HG02970 (cell line): ENCODE results near the gene PDLIM7.

Experiments
- ATAC-seq: cut with Tn5 transposase; IDR thresholded peaks from one replicate; pipeline ENCODE4 v1.9.1; 2021; ENCODE audit warnings: mild to moderate bottlenecking, moderate library complexity, moderate number of reproducible peaks; ENCODE audit not compliant: unreplicated experiment, low FRiP score

Gene PDLIM7

DNA sequence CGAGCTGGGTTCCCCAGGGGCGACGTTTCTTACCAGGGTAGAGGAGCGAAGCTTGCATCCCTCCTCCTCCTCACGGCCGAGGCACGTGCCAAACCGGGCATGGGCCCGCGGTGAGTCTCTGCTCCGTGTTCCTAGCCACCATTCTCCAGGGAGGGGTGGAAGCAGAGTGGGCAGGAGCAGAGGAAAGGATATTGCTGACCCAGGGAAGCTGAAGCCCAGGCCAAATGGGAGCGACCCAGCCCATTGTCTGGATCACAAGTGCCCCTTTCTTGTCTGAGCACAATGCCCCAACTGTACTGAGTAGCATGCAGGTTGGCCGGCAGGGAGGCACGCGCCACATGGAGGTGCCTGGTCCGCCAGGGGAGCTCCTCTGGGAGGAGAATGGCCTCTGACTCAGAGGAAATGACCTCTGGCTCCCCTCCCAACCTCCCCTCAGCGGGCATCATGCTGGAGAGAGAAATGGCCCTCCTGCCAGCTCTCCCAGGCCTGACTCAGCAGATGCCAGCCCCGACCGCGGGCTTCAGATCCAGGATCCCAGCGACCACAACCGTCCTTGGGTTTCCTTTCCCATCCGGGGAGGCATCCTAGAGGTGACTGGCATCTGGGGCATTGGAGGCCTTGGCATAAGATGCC, 49.7 kb downstream of the PDLIM7 start:
- no peak for ATAC-seq

DNA sequence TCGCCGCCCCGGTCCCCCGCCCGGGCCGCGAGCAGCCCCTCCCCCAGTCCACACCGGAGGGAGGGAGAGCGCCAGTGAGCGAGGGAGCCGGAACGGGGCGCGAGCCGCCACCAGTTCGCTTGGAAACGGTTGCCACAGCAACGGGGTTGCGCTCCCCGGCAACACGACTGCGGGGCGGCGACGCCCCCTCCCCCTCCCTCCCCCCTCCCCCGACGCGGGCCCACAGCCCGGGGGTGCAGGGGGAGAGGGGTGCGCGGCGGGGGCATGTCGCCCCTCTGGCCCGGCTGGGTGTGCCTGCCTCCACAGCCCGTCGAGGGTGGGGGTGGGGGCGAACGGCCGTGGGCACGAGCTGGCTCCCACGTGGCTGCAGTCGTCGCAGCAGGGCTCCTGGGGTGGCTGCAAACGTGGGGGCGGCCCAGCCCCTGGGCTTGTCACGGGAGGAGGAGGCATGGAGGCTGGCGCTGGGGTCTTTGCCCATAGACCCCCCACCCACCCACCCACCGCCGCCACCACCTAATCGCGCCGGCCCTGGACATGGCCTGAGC, 50.3 kb downstream of the PDLIM7 start:
- peak; percentile 36 for ATAC-seq

DNA sequence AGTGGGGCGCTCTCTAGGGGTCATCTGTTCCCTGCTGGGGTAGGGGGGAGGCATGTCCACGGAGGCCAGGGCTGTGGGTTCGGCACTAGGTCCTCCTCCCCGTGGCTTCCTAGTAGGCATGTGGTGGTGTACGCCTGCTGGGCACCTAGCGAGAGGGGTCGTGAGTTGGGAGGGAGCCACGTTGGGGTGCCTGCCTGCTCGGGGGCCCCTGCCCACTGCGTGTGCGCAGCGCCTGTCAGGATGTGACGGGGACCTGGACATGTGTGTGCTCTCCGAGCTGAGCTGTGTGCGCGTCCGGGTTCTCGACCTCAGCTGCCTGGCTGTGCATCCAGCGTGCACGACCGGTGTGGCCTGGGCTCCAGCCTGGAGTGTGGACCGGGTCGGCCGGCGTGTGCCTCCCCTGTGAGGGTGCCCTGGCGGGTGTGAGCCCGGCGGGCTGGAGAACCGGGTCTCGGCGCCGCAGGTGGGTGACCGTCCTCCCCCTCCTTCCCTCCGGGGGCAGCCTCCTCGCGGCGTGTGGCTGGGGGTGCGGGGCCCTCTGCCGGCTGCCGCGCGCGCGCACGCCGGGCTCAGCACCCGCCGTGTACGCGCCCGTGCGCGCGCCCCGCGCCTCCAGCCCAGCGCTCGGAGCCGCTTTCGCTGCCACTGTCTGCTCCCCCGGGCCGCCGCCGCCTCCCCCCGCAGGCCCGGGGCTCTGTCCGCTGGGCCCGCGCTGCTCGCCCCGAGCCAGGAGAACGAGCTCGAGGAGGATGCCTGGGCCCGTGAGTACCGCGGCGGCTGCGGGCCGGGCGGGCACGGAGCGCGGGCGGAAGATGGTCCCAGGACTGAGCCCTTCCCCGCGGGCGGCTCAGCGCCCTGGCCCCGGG, 51.0 kb downstream of the PDLIM7 start, which contains the start of gene PRR7:
PRR7 (plus strand) TSS at position 615 of the 866 bp plus-strand sequence. CDS start 8,254 bp downstream, outside the sequence.
- ATAC-seq: peak; percentile 42

DNA sequence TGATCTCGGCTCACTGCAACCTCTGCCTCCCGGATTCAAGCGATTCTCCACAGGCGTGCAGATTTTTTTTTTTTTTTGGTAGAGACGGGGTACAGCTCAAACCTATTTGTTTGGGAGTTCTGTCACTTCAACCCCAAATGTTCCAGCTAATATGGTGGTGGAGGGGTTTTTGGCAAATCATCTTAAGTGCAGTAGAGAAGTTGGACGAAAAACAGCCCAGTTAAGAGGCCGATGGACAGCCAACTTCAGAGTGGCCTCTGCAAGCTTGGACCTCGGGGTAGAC, 51.5 kb downstream of the PDLIM7 start:
- ATAC-seq: no peak

DNA sequence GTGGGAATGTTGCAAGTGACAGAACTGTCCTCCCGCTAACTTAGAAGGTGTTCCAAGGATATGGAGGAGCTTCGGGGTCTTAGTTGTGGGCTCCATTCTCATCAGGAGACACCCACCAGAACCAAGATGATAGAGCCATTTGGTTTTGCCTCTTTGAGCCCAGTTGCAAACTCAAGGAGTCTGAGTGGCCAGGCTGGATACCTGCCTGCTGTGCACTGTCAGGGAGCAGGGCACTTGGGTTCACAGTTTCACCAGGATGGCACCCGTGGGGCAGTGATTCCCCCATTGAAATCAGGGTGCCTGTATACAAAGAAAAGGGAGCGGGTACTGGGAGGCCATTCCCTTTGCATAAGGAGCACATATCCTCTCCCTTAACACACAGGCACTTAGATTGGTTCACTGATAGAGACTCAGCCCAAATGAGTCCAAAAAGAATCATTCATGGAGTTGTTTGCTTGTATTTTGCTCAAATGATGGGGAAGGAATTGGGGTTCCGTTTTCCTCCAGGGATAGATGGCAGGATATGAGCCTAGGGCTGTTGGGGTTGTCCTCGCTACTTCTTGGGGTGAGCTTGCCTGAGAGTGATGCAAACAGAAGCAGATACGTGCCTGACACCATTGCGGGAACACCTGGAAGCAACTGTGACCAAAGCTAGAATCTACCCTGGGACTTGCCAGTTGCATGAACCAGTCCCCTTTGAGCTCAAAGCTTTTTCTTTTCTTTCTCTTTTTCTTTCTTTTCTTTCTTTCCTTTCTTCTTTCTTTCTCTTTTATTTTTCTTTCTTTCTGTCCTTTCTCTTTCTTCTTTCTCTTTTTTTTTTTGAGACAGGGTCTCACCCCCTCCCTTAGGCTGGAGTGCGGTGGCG, 52.1 kb downstream of the PDLIM7 start:
- no peak for ATAC-seq

DNA sequence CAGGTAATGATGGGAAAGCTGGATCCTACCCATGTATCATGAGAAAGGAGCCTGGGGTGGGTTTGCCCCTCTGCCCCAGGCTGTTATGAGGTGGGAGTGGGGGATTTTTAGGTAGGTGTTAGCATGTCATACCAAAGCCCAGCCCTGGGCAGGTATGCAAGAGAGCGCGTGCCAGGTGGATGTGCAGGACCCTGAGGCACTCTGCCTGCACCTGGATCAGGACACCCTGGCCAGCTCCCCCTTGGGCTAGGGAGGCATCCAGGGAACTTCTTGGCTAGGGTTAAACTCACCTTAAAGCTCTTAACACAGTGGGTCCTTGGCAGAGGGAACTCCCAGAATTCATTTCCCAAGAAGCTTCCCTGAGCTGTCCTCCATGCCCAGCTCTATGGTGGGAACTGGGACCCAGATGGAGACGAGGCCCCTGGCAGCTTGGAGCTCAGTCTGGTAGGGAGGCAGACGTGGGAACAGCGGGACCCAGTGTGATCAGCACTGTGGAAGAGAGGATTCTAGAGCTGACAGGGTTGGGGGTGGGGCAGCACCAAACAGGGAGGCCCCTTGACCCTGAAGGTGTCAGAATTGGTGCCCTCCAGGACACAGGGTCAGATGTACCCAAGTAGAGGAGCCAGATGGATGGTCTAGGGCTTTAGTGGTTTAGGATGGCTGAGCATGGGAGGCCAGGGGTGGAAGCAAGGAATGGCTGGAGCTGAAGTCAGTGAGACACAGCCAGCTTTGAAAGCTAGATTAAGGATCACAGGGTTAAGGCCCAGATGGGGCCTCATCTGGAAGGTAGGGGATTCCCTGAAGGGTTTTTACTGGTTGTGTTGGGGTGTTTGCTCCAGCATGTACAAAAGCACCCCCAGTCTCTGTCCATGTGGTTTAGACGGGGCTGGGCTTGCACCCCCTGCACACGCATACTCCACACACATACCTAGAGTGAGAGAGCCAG, 53.0 kb downstream of the PDLIM7 start:
- ATAC-seq: no peak

DNA sequence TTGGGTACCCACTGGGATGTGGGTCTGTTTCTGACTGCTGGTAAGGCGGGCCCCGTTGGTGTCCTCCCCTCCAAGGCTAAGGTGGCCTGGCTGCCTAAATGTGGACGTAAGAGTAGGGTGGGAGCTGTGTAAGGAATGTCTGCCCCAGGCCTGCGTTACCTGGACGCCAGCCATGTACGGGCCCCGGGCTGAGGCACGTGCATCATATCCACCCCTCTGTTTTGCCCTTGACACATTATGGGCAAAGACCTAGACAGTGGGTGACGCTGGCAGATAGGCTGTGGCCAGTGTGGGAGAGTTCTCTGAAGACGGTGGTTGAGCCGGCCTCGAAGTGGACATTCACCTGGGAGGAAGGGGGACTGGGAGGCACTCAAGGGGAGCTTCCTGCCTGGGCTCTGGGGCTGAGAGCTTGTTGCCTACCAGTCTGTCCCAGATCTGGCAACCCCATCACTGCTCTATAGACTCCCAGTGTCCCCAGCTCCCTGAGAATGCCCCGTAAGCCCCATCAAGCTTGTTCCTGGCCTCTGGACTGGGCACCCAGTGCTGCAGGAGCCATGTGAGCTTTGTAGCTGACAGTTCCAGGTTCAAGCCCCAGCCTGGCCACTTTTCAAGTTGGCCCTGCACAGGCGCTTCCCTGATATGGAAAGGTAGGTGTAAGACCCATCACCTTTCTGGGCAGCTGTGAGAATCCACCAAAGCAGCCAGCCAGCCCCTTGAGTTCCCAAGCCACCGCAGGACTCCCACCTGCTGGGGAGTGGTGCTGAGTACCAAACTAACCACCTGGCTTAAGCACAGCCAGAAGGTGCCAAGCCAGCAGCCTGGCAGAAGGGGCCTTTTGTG, 54.0 kb downstream of the PDLIM7 start:
- no peak for ATAC-seq

DNA sequence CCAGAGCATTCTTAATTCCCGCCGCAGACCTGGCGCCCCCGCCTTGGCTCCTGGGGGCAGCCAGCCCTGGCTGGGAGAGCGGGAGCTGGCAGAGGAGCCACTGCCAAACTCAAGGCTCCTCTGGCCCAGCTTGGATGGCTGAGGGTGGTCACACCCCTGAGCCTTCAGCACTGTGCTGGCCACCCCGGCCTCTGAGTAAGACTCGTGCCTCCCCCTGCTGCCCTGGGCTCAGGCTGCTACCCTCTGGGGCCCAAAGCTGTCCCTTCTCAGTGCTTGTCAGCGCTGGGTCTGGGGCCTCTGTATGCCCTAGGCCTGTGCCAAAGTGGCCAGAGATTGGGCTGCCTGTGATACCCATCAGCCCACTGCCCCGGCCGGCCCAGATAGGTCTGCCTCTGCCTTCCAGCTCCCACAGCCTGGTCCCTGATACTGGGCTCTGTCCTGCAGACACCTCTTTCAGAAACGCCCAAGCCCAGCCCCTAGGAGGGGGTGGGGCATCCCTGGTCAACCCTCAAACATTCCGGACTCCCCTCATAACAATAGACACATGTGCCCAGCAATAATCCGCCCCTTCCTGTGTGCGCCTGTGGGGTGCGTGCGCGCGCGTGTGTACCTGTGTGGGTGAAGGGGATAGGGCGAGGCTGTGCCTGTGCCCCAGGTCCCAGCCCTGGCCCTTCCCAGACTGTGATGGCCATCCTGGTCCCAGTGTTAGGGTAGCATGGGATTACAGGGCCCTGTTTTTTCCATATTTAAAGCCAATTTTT, 55.2 kb downstream of the PDLIM7 start:
- ATAC-seq: no peak

DNA sequence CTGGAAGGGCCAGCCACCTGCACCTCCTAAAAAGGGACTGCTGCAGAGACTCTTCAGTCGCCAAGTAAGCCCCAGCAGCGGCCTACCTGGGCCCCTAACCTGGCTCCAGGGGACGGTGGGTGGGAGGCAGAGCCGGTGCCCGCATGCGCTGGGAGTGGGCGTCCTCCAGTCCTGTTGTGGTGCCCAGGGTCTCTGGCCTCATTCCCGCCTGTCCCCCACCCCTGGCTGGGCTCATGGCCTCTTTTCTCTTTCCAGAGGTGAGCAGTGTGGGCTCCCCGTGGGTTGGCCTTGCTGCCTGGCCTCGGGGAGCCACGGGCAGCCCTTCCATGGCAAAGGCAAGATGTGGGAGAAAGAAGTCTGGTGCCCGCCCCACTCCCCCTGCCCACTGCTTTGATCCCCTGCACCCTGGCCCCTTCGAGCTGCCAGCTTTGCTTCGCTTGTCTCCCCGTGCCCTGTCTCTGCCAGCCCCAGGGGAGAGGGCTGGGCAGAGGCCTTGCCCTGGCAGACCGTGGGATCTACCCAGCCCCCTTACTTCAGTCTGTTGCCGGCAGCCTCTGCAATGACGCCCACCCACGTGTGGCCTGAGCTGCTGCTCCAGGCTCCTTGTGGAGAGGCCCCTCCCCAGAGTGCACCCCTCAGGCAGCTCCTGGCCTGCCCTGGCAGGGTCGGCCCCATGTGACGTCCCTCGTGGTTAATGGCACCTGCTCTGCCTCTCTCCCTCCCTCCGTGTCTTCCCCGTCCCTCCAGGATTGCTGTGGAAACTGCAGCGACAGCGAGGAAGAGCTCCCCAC, 56.2 kb downstream of the PDLIM7 start:
- ATAC-seq: no peak

DNA sequence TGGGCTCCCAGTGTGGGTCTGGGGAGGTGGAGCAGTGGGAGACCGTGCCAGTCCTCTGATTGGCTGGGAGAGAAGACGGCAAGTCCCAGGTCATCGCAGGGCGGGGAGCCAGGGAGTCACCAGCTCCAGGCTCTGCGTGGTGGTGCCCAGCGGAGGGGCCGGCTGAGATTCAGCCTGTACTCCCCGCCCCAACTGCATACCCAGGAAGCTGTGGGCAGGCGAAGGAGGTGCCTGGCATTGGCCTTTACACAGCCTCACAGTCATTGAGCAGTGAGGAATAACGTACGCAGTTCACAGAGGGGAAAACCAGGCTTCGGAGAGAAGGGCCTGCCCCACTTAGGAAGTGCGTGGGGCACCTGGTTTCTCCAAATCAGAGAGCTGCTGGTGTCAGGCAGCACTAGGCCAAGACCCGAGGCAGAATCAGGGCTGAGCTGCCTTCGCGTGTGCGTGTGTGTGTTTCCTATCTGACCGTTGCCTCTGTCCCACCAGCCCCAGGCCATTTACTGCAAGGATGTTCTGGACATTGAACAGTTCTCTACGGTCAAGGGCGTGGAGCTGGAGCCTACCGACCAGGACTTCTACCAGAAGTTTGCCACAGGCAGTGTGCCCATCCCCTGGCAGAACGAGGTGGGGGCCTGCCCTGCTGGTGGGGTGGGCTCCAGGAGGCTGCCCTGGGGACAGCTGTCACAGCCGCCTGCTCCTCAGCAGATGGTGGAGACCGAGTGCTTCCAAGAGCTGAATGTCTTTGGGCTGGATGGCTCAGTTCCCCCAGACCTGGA, 57.0 kb downstream of the PDLIM7 start:
- no peak for ATAC-seq

DNA sequence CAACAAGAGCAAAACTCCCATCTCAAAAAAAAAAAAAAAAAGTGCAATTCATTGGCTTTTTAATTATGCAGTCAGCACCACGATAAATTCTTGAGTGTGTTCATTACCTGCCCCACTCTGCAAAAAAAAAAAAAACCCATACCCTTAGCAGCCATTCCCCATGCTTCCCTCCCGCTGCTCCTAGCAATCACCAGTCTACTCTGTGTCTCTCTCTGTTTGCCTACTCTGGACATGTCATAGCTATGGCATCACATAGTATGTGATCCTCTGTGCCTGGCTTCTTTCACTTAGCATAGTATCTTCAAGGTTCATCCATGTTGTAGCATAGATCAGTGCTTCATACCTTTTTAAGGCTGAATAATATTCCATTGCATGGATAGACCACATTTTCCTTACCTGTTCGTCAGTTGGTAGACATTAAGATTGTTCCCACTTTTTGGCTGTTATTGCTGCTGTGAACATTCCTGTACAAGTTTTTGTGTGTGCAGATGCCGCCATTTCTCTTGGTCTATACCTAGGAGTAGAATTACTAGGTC, 57.8 kb downstream of the PDLIM7 start:
- no peak for ATAC-seq

DNA sequence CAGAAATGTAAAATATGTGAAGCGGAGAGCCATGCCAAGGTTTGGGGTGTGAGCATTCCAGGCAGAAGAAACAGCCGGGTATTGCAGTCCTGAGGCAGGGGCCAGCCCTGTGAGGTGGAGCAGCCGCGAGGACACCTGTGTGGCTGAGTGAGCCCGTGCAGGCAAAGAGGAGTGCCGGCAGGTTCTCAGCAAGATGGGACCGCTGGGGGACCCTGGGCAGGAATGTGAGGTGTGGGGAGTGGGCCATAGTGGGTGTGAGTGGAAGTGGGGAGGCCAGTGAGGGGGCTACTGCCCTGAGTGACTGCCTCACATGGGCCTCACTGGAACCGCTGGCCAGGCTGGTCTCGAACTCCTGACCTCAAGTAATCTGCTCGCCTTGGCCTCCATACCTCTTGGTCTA, 58.9 kb downstream of the PDLIM7 start:
- ATAC-seq: no peak

DNA sequence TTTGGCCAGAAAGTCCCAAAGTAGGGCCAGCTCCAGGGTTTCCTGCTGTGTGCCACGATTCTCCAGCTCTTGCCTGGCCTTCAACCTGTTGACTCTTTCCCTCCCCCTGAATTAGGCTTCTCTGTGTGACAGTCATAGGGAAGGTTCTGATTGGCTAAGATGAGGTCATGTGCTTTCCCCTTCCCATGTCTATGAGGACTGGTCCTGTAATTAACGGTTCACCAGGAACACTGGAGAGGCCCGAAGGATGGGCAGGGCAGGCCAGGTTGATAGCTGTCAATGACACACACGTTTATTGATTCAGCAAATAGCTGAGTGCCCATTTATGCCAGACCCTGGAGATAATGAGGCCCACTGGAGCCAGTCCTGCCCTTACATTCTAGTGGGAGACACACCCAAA, 59.8 kb downstream of the PDLIM7 start:
- ATAC-seq: no peak

DNA sequence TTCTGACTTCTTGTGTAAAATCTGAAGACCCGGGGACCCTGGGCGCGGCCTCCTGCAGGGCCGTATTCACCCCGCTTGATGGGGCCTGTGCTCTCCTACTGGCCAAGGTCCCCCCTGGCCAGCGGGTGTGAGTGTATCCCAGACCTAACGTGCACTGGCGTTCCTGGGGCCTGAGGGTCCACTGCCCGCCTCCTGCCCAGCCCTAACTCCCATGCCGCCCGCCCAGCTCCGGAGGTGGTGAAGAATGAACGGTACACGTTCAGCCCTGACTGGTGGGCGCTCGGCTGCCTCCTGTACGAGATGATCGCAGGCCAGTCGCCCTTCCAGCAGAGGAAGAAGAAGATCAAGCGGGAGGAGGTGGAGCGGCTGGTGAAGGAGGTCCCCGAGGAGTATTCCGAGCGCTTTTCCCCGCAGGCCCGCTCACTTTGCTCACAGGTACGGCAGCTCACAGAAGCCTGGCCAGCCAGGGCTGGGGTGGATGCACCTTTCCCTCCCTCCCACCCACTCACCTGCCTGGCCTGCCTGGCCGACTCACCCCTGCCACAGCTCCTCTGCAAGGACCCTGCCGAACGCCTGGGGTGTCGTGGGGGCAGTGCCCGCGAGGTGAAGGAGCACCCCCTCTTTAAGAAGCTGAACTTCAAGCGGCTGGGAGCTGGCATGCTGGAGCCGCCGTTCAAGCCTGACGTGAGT, 61.4 kb downstream of the PDLIM7 start:
- ATAC-seq: no peak

DNA sequence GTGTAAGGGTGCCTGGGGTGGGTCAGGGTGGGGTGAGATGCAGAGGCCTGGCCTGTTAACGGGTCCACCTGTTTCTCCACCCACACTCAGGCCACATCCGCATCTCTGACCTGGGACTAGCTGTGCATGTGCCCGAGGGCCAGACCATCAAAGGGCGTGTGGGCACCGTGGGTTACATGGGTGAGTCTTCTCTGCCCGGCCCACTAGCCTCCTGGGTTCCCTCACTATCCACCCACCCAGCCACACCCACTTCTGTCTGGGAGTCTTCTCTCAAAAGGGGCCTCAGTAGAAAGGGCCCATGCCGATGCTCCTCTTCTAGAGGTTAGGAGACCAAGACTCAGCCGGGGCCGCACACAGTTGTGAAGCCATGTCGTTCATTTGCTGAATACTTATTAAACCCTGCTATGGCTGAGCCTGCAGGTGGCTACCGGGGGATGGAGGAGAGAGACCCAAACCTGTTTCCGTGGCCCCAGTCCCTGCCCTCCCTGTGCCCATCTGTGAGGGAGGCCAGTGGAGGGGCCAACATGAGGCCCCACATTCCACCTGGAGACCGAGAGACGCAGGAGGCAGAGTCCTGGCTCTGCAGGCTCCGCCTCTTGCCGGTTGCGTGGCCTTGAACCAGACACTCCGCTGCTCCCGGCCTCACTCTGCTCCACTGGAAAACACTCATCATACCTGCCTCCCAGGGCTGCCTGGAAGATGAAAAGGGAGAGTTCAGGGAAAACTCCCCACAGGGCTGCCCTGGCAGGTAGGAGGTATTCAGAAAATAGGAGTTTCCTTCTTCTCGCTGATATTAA, 62.3 kb downstream of the PDLIM7 start:
- ATAC-seq: no peak
